Measurements from ENCODE around the gene TBC1D30.

DNA sequence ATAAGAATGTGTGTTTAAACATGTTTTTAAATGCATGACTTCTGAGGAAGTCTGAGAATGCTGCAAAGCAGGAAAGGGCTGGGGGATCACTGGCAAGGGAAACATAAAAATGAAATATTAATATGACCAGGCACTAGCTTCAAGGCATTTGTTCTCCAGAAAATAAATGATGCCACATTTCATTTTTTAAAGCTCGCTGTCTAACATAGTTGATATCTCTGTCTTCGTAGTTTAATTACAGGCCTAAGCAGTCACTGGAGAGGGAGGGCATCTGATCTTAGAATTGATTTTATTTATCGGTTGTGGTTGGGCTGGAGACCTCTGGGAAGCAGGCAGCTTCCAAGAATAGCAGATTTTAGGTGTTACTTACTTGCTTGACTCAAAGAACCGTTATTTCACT, 87.5 kb downstream of the TBC1D30 start:
- TF ChIP-seq, protein P1, sequence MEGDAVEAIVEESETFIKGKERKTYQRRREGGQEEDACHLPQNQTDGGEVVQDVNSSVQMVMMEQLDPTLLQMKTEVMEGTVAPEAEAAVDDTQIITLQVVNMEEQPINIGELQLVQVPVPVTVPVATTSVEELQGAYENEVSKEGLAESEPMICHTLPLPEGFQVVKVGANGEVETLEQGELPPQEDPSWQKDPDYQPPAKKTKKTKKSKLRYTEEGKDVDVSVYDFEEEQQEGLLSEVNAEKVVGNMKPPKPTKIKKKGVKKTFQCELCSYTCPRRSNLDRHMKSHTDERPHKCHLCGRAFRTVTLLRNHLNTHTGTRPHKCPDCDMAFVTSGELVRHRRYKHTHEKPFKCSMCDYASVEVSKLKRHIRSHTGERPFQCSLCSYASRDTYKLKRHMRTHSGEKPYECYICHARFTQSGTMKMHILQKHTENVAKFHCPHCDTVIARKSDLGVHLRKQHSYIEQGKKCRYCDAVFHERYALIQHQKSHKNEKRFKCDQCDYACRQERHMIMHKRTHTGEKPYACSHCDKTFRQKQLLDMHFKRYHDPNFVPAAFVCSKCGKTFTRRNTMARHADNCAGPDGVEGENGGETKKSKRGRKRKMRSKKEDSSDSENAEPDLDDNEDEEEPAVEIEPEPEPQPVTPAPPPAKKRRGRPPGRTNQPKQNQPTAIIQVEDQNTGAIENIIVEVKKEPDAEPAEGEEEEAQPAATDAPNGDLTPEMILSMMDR (IDR thresholded peaks at IDR 0.05; ENCODE audit: low read length): no peak
- TF ChIP-seq EZH2 (optimal IDR thresholded peaks at IDR 0.05; ENCODE audit: low read depth, low read length): no peak
